SU-DHL-6 (cell line): ENCODE measurements around the gene CPE.

Experiments used
- H2AFZ ChIP-seq: fragments of 200-600 bp; sonication (generic); 2 replicates; pipeline ENCODE4 v1.6.1; 2014; ENCODE audit warnings: low read depth, mild to moderate bottlenecking, moderate library complexity, mixed read lengths, antibody characterized with exemption, low read length; ENCODE audit not compliant: severe bottlenecking
- H3F3A ChIP-seq: fragments of 200-600 bp; shearing (Covaris generic); 2 replicates; pipeline ENCODE4 v1.6.0; 2016; ENCODE audit warnings: antibody characterized with exemption, mild to moderate bottlenecking; ENCODE audit not compliant: insufficient read depth
- H3K27ac ChIP-seq: fragments of 200-600 bp; sonication (generic); 2 replicates; pipeline ENCODE4 v1.5.1; 2016; ENCODE audit warnings: low read depth, mild to moderate bottlenecking, low read length, moderate library complexity, mixed read lengths
- H3K27me3 ChIP-seq: fragments of 200-600 bp; sonication (generic), shearing (Covaris generic); 2 replicates; pipeline ENCODE4 v1.6.0; 2014; ENCODE audit warnings: mild to moderate bottlenecking, low read length
- H3K36me3 ChIP-seq: fragments of 200-600 bp; sonication (generic); 2 replicates; pipeline ENCODE4 v1.6.1; 2014; ENCODE audit warnings: mild to moderate bottlenecking, low read length, mixed read lengths
- H3K4me2 ChIP-seq: fragments of 300-600, 200-600 bp; shearing (Covaris generic), sonication (generic); 2 replicates; pipeline ENCODE4 v1.6.0; 2014; ENCODE audit warnings: low read length, low read depth, mild to moderate bottlenecking; ENCODE audit not compliant: poor library complexity, severe bottlenecking
- H3K4me3 ChIP-seq: fragments of 200-600 bp; sonication (generic); 2 replicates; pipeline ENCODE4 v1.5.1; 2014; ENCODE audit warnings: antibody characterized with exemption, low read length, mild to moderate bottlenecking, mixed read lengths; ENCODE audit not compliant: insufficient read depth, poor library complexity, severe bottlenecking
- H3K79me2 ChIP-seq: fragments of 200-600 bp; sonication (generic); 2 replicates; pipeline ENCODE4 v1.6.1; 2014; ENCODE audit warnings: mild to moderate bottlenecking, low read length, moderate library complexity; ENCODE audit not compliant: insufficient read depth
- H3K9ac ChIP-seq: fragments of 200-600 bp; sonication (generic); 2 replicates; pipeline ENCODE4 v1.7.0; 2014; ENCODE audit warnings: mild to moderate bottlenecking, low read length
- H3K9me2 ChIP-seq: fragments of 200-600 bp; sonication (generic); replicated peaks from 2 replicates; pipeline ENCODE4 v1.6.1; 2014; ENCODE audit warnings: low read length; ENCODE audit not compliant: insufficient read depth
- H3K9me3 ChIP-seq: fragments of 200-600 bp; sonication (generic); 2 replicates; pipeline ENCODE4 v1.6.1; 2014; ENCODE audit warnings: low read length, mixed read lengths; ENCODE audit not compliant: insufficient read depth
- H4K20me1 ChIP-seq: fragments of 200-600 bp; sonication (generic); 2 replicates; pipeline ENCODE4 v1.6.1; 2014; ENCODE audit warnings: low read depth, mild to moderate bottlenecking, antibody characterized with exemption, low read length, moderate library complexity, mixed read lengths
- CTCF ChIP-seq: fragments of 200-600 bp; sonication (generic); IDR thresholded peaks from one replicate; pipeline ENCODE4 v1.5.1; 2017; ENCODE audit warnings: antibody characterized with exemption, mild to moderate bottlenecking, low read length, moderate library complexity; ENCODE audit not compliant: insufficient read depth, poor library complexity, severe bottlenecking
- EZH2phosphoT487 ChIP-seq: fragments of 200-600 bp; sonication (generic), shearing (Covaris generic); conservative IDR thresholded peaks from 2 replicates; pipeline ENCODE4 v1.6.1; 2018; ENCODE audit warnings: mild to moderate bottlenecking, antibody characterized with exemption, low read length, moderate library complexity, mixed read lengths

The CPE gene

GRCh38 chr4:165367040-165367439 is 11.8 kb upstream of the CPE start:
- H4K20me1 ChIP-seq = no peaks in the 10 kb centered on the region
- no peak overlapping the region for H2AFZ ChIP-seq
- H3K27me3 ChIP-seq = no peaks in the 10 kb centered on the region

GRCh38 chr4:165368114-165368513 is 10.7 kb upstream of the CPE start:
- no peaks in the 10 kb centered on the region for H4K20me1 ChIP-seq
- no peaks in the 10 kb centered on the region for H3K27me3 ChIP-seq
- H3K9me3 ChIP-seq = no peaks in the 10 kb centered on the region
- H3K9me2 ChIP-seq = no peaks in the 10 kb centered on the region
- TF ChIP-seq EZH2phosphoT487 = no peak
- no peak for TF ChIP-seq CTCF
- H3K36me3 ChIP-seq = no peaks in the 10 kb centered on the region
- H3K9ac ChIP-seq = no peak overlapping the region
- no peak overlapping the region for H2AFZ ChIP-seq
- H3K4me2 ChIP-seq = no peak overlapping the region
- no peaks in the 10 kb centered on the region for H3K79me2 ChIP-seq
- no peaks in the 10 kb centered on the region for H3F3A ChIP-seq
- H3K27ac ChIP-seq = no peak overlapping the region
- H3K4me3 ChIP-seq = no peak overlapping the region

More at GRCh38 chr4:165367040-165367439, 11.8 kb upstream of the CPE start:
- no peak overlapping the region for H3K4me2 ChIP-seq
- H3K36me3 ChIP-seq = no peaks in the 10 kb centered on the region
- no peaks in the 10 kb centered on the region for H3K9me2 ChIP-seq
- no peaks in the 10 kb centered on the region for H3K79me2 ChIP-seq
- no peaks in the 10 kb centered on the region for H3K9me3 ChIP-seq
- no peak for TF ChIP-seq CTCF
- TF ChIP-seq EZH2phosphoT487 = no peak
- no peak overlapping the region for H3K27ac ChIP-seq
- H3F3A ChIP-seq = no peaks in the 10 kb centered on the region
- H3K4me3 ChIP-seq = no peak overlapping the region
- no peak overlapping the region for H3K9ac ChIP-seq

- H3K36me3 ChIP-seq = no peaks in the 10 kb centered on the region
- H3K27ac ChIP-seq = no peak overlapping the region
- no peaks in the 10 kb centered on the region for H3K9me2 ChIP-seq
- H3K79me2 ChIP-seq = no peaks in the 10 kb centered on the region
- H4K20me1 ChIP-seq = no peaks in the 10 kb centered on the region
- no peak overlapping the region for H3K4me3 ChIP-seq
- H3K9ac ChIP-seq = no peak overlapping the region
- no peaks in the 10 kb centered on the region for H3K9me3 ChIP-seq
- no peak for TF ChIP-seq EZH2phosphoT487
- TF ChIP-seq CTCF = no peak
- no peak overlapping the region for H2AFZ ChIP-seq
- no peak overlapping the region for H3K4me2 ChIP-seq
- no peaks in the 10 kb centered on the region for H3F3A ChIP-seq
- H3K27me3 ChIP-seq = no peaks in the 10 kb centered on the region
These were observed 10.2 kb upstream of the CPE start for GRCh38 chr4:165368567-165368966.

- Histone ChIP-seq H3K9me2 (no peaks in the 10 kb centered on the region), H3K9ac (no peak overlapping the region), H3K27me3 (no peaks in the 10 kb centered on the region), H4K20me1 (no peaks in the 10 kb centered on the region), H2AFZ (no peak overlapping the region), H3F3A (no peaks in the 10 kb centered on the region), H3K9me3 (no peaks in the 10 kb centered on the region), H3K4me3 (no peak overlapping the region), H3K36me3 (no peaks in the 10 kb centered on the region), H3K27ac (no peak overlapping the region), H3K4me2 (no peak overlapping the region), H3K79me2 (no peaks in the 10 kb centered on the region)
- TF ChIP-seq EZH2phosphoT487 (no peak), CTCF (no peak)
These were observed 9.3 kb upstream of the CPE start for GRCh38 chr4:165369522-165369921.
